ENCODE results near the gene ALK.

DNA sequence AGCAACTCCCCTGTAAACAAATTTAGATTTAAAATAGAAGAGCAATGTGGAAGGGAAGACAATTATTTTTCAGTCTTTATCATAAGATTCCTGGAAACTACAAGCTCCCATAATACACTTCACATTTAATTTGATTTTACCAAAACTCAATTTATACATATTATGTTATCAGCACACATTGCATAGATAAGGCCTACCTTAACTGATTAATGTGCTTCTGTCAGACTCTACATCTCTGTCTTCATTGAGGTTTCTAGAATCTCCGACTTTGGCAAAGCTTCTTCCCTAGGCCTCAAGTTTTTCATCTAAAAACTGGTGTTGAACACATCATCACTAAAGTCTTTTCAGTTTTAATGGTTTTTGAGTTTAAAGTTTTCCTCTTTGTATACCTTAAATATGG lies 440.1 kb downstream of the ALK start:
- TF ChIP-seq CTCF (IDR thresholded peaks at IDR 0.05; ENCODE audit: low read length) (no peak), EZH2 (IDR thresholded peaks at IDR 0.05; ENCODE audit: borderline replicate concordance, low read length) (no peak)
